ENCODE results near the gene PLEKHH2.

- TF ChIP-seq CTCF (IDR thresholded peaks at IDR 0.05; ENCODE audit: poor library complexity): no peak
- no peak for TF ChIP-seq EZH2phosphoT487 (IDR thresholded peaks at IDR 0.05; ENCODE audit: low read depth, severe bottlenecking, unreplicated experiment)
Measured at GRCh38 chr2:43737855-43738254, 100.8 kb downstream of the PLEKHH2 start.

Data from hepatocyte (in vitro differentiated cells).